ENCODE measurements around the gene HTR4. TPM values are rescaled to one million over a fixed set of nuclear protein-coding genes. Genes with fewer than 3 reads are reported as not detected.

The HTR4 gene
- total RNA-seq, 2 experiments from 2014 or later = not detected

DNA sequence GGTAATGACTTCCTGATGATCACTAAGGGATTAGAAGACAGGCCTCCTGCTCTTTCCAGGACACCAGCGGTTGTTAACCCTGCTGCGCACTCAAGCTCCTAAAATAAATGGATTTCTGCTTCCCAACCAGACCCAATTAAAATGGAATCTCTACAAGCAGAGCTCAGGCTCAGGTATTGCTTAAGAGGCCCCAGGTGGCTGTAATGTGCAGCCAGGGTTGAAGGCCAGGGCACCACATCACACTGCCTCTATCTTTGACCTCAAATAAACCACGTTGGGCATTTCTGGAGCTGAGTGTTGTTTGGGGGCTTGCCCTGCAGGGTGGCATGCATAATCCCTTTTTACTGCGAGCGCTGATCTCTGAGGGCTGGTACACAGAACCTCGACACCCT, 162.5 kb downstream of the HTR4 start:
- no peak overlapping the region for H3K27ac Mint-ChIP-seq
- CTCF ChIA-PET = interaction anchor here (1.1 to 1.8 kb wide), 3 partner anchors 10 to 239 kb away, joined by 3 to 7 read pairs (median 4); no protein-coding TSS in a partner anchor
- TF ChIP-seq, protein P1, sequence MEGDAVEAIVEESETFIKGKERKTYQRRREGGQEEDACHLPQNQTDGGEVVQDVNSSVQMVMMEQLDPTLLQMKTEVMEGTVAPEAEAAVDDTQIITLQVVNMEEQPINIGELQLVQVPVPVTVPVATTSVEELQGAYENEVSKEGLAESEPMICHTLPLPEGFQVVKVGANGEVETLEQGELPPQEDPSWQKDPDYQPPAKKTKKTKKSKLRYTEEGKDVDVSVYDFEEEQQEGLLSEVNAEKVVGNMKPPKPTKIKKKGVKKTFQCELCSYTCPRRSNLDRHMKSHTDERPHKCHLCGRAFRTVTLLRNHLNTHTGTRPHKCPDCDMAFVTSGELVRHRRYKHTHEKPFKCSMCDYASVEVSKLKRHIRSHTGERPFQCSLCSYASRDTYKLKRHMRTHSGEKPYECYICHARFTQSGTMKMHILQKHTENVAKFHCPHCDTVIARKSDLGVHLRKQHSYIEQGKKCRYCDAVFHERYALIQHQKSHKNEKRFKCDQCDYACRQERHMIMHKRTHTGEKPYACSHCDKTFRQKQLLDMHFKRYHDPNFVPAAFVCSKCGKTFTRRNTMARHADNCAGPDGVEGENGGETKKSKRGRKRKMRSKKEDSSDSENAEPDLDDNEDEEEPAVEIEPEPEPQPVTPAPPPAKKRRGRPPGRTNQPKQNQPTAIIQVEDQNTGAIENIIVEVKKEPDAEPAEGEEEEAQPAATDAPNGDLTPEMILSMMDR (IDR thresholded peaks at IDR 0.05) = no peak
- no peak overlapping the region for H3K4me3 Mint-ChIP-seq
- DNase-seq (no peak), ATAC-seq (no peak)
- POLR2A ChIA-PET = no interaction called here
- H3K9me3 Mint-ChIP-seq = no peaks in the 10 kb centered on the region
- no peaks in the 10 kb centered on the region for H3K4me1 Mint-ChIP-seq (ENCODE audit: low read depth)
- intact Hi-C loops (cut with micrococcal nuclease) = no loop called here
- H3K36me3 Mint-ChIP-seq (ENCODE audit: low read depth) = no peaks in the 10 kb centered on the region
- peaks cover 14% of the 10 kb centered on the region for H3K27me3 Mint-ChIP-seq

DNA sequence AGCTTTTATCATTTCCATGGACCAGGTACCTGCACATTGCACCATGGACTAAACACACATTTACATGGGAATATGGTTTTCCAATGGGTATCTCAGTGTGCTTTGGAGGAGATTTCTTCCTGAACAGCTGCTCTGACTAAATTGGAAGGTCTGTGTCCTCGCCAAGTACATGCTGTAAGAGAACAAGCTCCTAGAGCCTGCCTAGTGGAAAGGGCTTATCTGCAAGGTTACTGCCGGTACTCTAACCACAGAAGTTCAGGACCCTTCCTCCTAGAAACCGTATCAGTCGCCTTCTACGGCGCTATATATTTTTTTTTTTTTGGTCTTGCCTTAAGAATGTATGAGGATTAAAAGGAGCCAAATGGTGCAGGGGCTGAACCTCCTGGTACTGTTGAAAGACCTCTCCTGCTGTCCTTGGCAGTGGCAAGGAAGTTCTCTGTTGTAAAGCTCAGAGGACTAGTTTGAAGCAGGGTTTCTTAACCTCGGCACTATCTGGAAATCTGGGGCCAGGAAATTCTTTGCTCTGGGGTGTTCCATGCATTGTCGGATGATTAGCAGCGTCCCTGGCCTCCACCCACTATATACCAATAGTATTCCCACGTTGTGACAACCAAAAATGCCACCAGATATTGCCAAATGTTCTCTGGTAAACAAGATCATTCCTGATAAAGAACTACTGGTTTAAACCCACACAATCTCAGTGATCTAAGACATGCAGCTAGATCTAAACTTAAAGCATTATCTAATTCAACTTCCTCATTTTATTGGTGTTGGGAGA, 163.1 kb downstream of the HTR4 start:
- Mint-ChIP-seq H3K4me3 (no peak overlapping the region), H3K27ac (no peak overlapping the region), H3K27me3 (peaks cover 13% of the 10 kb centered on the region), H3K9me3 (no peaks in the 10 kb centered on the region), H3K4me1 (ENCODE audit: low read depth) (no peaks in the 10 kb centered on the region), H3K36me3 (ENCODE audit: low read depth) (no peaks in the 10 kb centered on the region)
- DNase-seq (no peak), ATAC-seq (no peak)
- TF ChIP-seq, protein P1 (IDR thresholded peaks at IDR 0.05) = no peak
- ChIA-PET POLR2A (no interaction called here), CTCF (interaction anchor here (1.1 to 1.8 kb wide), 3 partner anchors 9 to 240 kb away, joined by 3 to 7 read pairs (median 4); no protein-coding TSS in a partner anchor)
- intact Hi-C loops (cut with micrococcal nuclease) = no loop called here

DNA sequence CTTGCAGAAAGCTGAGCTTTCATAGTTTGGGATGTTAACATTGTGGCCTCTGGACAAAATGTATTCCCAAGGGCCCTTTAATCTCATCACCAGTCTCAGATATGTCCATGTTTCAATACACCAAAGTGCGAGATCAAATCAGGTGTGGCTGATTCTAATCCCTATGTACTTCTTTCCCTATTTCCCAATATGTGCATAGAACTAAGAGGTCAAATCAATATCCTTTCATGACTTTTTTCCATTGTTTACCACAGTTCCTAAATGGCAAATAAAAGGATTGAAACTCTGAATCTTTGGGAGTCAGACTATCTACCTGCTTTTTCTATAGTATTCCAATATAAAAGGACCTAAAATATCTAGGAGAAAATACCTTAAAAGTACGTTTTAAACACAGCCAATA, 165.6 kb downstream of the HTR4 start:
- Mint-ChIP-seq H3K36me3 (ENCODE audit: low read depth) (no peaks in the 10 kb centered on the region), H3K4me1 (ENCODE audit: low read depth) (no peaks in the 10 kb centered on the region), H3K4me3 (no peak overlapping the region), H3K27me3 (peaks cover 15% of the 10 kb centered on the region), H3K9me3 (no peaks in the 10 kb centered on the region), H3K27ac (no peak overlapping the region)
- no peak for ATAC-seq
- CTCF ChIA-PET = interaction anchor here (2.2 kb wide), 1 partner anchor 242 kb away, joined by 7 read pairs; no protein-coding TSS in a partner anchor
- intact Hi-C loops (cut with micrococcal nuclease) = no loop called here
- TF ChIP-seq, protein P1 (IDR thresholded peaks at IDR 0.05) = no peak
- DNase-seq = no peak
- POLR2A ChIA-PET = no interaction called here

DNA sequence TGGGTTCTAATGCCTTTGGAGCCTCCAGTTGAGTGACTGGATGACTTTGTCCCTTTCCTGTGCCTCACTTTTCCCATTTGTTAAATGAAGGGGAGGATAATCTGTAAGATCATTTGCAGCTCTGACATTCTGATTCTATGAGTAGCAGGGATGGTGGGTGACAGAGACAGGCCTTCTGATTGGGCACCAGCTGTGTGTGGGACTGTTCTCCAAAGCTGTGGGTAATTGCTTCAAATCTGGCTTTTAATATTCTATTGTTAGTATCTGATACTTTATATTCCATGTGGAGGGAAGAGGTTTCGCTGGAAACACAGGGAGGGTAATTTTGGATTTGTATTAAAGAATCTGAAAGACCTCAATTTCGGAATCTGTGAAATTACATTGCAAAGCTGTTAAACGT, 167.9 kb downstream of the HTR4 start:
- Mint-ChIP-seq H3K9me3 (no peaks in the 10 kb centered on the region), H3K36me3 (ENCODE audit: low read depth) (no peaks in the 10 kb centered on the region), H3K4me3 (no peak overlapping the region), H3K27me3 (peaks cover 26% of the 10 kb centered on the region), H3K27ac (no peak overlapping the region), H3K4me1 (ENCODE audit: low read depth) (no peaks in the 10 kb centered on the region)
- ChIA-PET POLR2A (no interaction called here), CTCF (interaction anchor here (1.2 to 1.4 kb wide), 2 partner anchors 16 to 244 kb away, joined by 5 to 6 read pairs; no protein-coding TSS in a partner anchor)
- ATAC-seq = no peak
- no peak for DNase-seq
- intact Hi-C loops (cut with micrococcal nuclease) = no loop called here
- TF ChIP-seq, protein P1 (IDR thresholded peaks at IDR 0.05) = no peak

DNA sequence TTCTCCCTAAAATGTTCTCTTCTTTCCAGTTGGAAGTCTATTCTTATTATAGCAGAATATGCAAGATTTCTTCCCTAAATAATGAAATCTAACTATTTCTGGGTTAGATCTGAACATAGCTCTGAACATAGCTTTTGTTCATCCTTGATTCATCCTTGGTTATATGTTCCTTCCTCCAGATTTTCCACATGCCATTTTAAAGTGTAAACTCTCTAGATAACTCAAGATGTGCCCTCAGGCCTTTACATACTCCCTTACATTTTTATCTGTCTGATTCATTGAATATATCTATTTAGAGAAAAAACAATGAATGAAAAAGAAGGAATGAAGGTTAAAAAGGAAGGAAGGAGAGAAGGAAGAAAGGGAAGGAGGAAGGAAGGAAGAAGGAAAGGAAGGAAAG, 169.7 kb downstream of the HTR4 start:
- H3K36me3 Mint-ChIP-seq (ENCODE audit: low read depth) = no peaks in the 10 kb centered on the region
- ChIA-PET POLR2A (no interaction called here), CTCF (interaction anchor here (1.2 to 1.7 kb wide), 2 partner anchors 305 to 507 kb away, joined by 3 to 4 read pairs; no protein-coding TSS in a partner anchor)
- no peaks in the 10 kb centered on the region for H3K4me1 Mint-ChIP-seq (ENCODE audit: low read depth)
- H3K9me3 Mint-ChIP-seq = no peaks in the 10 kb centered on the region
- H3K27me3 Mint-ChIP-seq = peaks cover 23% of the 10 kb centered on the region
- TF ChIP-seq, protein P1 (IDR thresholded peaks at IDR 0.05) = no peak
- intact Hi-C loops (cut with micrococcal nuclease) = no loop called here
- DNase-seq (no peak), ATAC-seq (no peak)
- H3K4me3 Mint-ChIP-seq = no peak overlapping the region
- no peak overlapping the region for H3K27ac Mint-ChIP-seq

All from activated CD8-positive, alpha-beta T cell treated with anti-CD3 and anti-CD28 coated beads for 36 hours (primary cell).